A673 (cell line): Measurements from ENCODE around the gene CEACAM3. TPM values are rescaled to one million over a fixed set of nuclear protein-coding genes. Genes with fewer than 3 reads are reported as not detected.

Experiments used
- BruUV-seq: library from RNA; stranded (reverse); fragments of 400-500 nt; replicated peaks from 2 replicates; lab custom pipeline; 2021; lab: Mats Ljungman, UMichigan
- CTCF ChIA-PET: fragments of 300-600 bp; sonication (Branson Sonifier 250); formaldehyde crosslinking; loops from one replicate; lab custom pipeline; 2022; ENCODE audit warnings: antibody characterized with exemption; lab: Charles Lee
- POLR2A ChIA-PET: fragments of 300-600 bp; sonication (Branson Sonifier 250); formaldehyde crosslinking; loops from one replicate; lab custom pipeline; 2022; ENCODE audit warnings: antibody characterized with exemption; ENCODE audit not compliant: low non-redundant PET; lab: Charles Lee
- DNase-seq: peaks from one replicate; pipeline ENCODE4 v3.0.0-alpha.2; 2015; ENCODE audit warnings: low spot score
- H3K27ac ChIP-seq: fragments of 200-600 bp; sonication (generic); 2 replicates; pipeline ENCODE4 v1.5.1; 2016; ENCODE audit warnings: mixed run types, low read depth, mild to moderate bottlenecking, mixed read lengths, antibody characterized with exemption, low read length; ENCODE audit not compliant: poor library complexity, severe bottlenecking
- H3K27me3 ChIP-seq: fragments of 200-600 bp; sonication (generic); replicated peaks from 2 replicates; pipeline ENCODE4 v1.6.1; 2017; ENCODE audit warnings: mixed run types, low read depth, mild to moderate bottlenecking, mixed read lengths, antibody characterized with exemption, low read length; ENCODE audit not compliant: insufficient read depth, poor library complexity
- H3K36me3 ChIP-seq: fragments of 200-600 bp; sonication (generic); 2 replicates; pipeline ENCODE4 v1.6.1; 2016; ENCODE audit warnings: mixed run types, mild to moderate bottlenecking, mixed read lengths, antibody characterized with exemption, low read length; ENCODE audit not compliant: insufficient read depth, poor library complexity, severe bottlenecking
- H3K4me1 ChIP-seq: fragments of 200-600 bp; sonication (generic); 2 replicates; pipeline ENCODE4 v1.6.1; 2017; ENCODE audit warnings: mixed run types, mild to moderate bottlenecking, mixed read lengths, antibody characterized with exemption, low read length; ENCODE audit not compliant: insufficient read depth, poor library complexity, severe bottlenecking
- H3K4me3 ChIP-seq: fragments of 200-600 bp; sonication (generic); 2 replicates; pipeline ENCODE4 v1.5.1; 2016; ENCODE audit warnings: low read depth, mixed run types, mild to moderate bottlenecking, mixed read lengths, low read length; ENCODE audit not compliant: poor library complexity, severe bottlenecking
- H3K9me3 ChIP-seq: fragments of 200-600 bp; sonication (generic); 2 replicates; pipeline ENCODE4 v1.6.1; 2016; ENCODE audit warnings: mixed run types, low read depth, mild to moderate bottlenecking, mixed read lengths, antibody characterized with exemption, low read length; ENCODE audit not compliant: poor library complexity, severe bottlenecking
- CTCF ChIP-seq: fragments of 300-800, 200-600 bp; sonication (generic); conservative IDR thresholded peaks from 2 replicates; pipeline ENCODE4 v1.5.1; 2017; ENCODE audit warnings: low read depth, mild to moderate bottlenecking, antibody characterized with exemption, low read length, moderate library complexity, mixed read lengths
- EZH2 ChIP-seq: fragments of 200-600 bp; sonication (generic); IDR thresholded peaks from 2 replicates; pipeline ENCODE4 v1.6.1; 2017; ENCODE audit warnings: borderline replicate concordance, low read depth, mild to moderate bottlenecking, mixed read lengths, antibody characterized with exemption, low read length; ENCODE audit not compliant: poor library complexity, severe bottlenecking
- intact Hi-C: fragments of 100-400 bp; cut with micrococcal nuclease; formaldehyde crosslinking; loops from one replicate; pipeline ENCODE4 v1.10.0; 2022; ENCODE audit not compliant: unreplicated experiment
- total RNA-seq: library from RNA; stranded (reverse); gene quantifications from 2 replicates; pipeline ENCODE4 v1.2.3, GENCODE V29; 2021

Gene CEACAM3
- total RNA-seq, 1 experiment from 2014 or later, result not detected

GRCh38 chr19:41792513-41793413, 3.6 kb upstream of the CEACAM3 start:
- no peaks in the 10 kb centered on the region for H3K36me3 ChIP-seq
- no peak for TF ChIP-seq EZH2
- peak; percentile 93 for TF ChIP-seq CTCF
- intact Hi-C loops, result loop anchor here (10.0 kb wide), 1 partner anchor 162 kb away; the partner anchor contains the start of gene RABAC1
- ChIA-PET CTCF (interaction anchor here (0.6 to 2.0 kb wide), 9 partner anchors 13 to 611 kb away, joined by 3 to 17 read pairs (median 5); partner anchors contain the start of gene RABAC1), POLR2A (no interaction called here)
- H3K27me3 ChIP-seq, result no peaks in the 10 kb centered on the region
- no peaks in the 10 kb centered on the region for H3K4me1 ChIP-seq
- no TSS peak for BruUV-seq
- H3K27ac ChIP-seq, result no peak overlapping the region
- H3K4me3 ChIP-seq, result no peak overlapping the region
- peak; percentile 79 for DNase-seq
- H3K9me3 ChIP-seq, result no peaks in the 10 kb centered on the region

- Histone ChIP-seq H3K27me3 (no peaks in the 10 kb centered on the region), H3K4me3 (no peak overlapping the region), H3K9me3 (no peaks in the 10 kb centered on the region), H3K27ac (no peak overlapping the region), H3K36me3 (no peaks in the 10 kb centered on the region), H3K4me1 (no peaks in the 10 kb centered on the region)
- ChIA-PET POLR2A (no interaction called here), CTCF (interaction anchor here (0.6 to 2.0 kb wide), 8 partner anchors 12 to 612 kb away, joined by 3 to 17 read pairs (median 6); partner anchors contain the start of gene RABAC1)
- intact Hi-C loops, result loop anchor here (10.0 kb wide), 1 partner anchor 161 kb away; the partner anchor contains the start of gene RABAC1
- no TSS peak for BruUV-seq
- TF ChIP-seq CTCF (no peak), EZH2 (no peak)
- DNase-seq, result no peak
Measured at GRCh38 chr19:41793414-41793727, 3.0 kb upstream of the CEACAM3 start.

GRCh38 chr19:41795031-41795461, 1.3 kb upstream of the CEACAM3 start:
- H3K27ac ChIP-seq, result no peak overlapping the region
- H3K36me3 ChIP-seq, result no peaks in the 10 kb centered on the region
- H3K4me1 ChIP-seq, result no peaks in the 10 kb centered on the region
- DNase-seq, result peak; percentile 81
- no peaks in the 10 kb centered on the region for H3K27me3 ChIP-seq
- ChIA-PET CTCF (interaction anchor here (0.6 to 1.2 kb wide), 2 partner anchors 18 to 26 kb away, joined by 3 to 13 read pairs; no protein-coding TSS in a partner anchor), POLR2A (no interaction called here)
- TF ChIP-seq CTCF, result peak; percentile 90
- no peak for TF ChIP-seq EZH2
- intact Hi-C loops, result loop anchor here (2.0 to 10.0 kb wide), 2 partner anchors 26 to 160 kb away; partner anchors contain the start of gene RABAC1
- no TSS peak for BruUV-seq
- no peak overlapping the region for H3K4me3 ChIP-seq
- no peaks in the 10 kb centered on the region for H3K9me3 ChIP-seq
